ENCODE results near the gene SNX12. TPM values are rescaled to one million over a fixed set of nuclear protein-coding genes. Genes with fewer than 3 reads are reported as not detected.
"Not testable (repeated sequence)": the region's sequence is repeated elsewhere in the genome, so short reads cannot be mapped to it uniquely, and the experiment has no call there.

Gene SNX12
- total RNA-seq, 2 donors from 2014 or later: 37.5 to 43.8 TPM

DNA sequence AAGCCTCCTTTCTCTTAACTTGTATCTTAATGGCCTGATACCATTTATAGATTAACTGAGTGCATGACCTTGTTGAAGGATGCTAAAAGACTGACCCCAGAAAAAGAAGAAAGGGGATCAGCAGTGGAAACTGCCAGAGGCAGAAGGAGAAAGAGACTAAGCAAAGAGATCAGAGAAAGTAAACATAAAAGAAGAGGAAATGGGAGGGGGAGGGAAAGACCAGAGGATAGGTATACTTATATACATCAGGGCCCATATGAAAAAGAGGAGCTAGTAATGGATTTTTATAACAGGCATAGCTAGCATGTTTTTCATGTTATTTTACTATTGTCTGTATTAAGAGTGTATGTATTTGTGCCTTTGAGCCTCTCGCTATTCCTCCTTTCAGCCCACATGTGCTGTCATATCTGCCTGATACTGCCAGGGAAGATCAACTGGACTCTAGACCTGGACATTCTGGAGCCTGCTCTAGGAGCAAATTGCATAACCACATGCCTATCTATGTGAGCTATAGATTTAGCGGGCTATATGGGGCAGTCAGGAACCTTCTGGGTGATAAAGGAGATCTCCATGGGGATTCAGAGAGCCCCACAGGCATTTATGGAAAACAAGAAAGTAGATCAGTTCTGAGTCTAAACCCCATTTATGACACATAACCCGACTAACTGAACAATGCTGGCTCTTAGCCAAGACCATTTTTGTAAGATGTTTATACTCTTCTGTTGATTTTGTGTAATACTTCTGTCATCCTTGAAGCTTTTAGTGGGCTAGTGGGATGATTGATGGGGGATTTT lies 13.4 kb upstream of the SNX12 start:
- Mint-ChIP-seq H3K4me1 (ENCODE audit: low read depth) (peaks cover 12% of the 10 kb centered on the region), H3K27me3 (ENCODE audit: low read depth) (peaks cover under 1% of the 10 kb centered on the region), H3K9me3 (no peaks in the 10 kb centered on the region), H3K4me3 (no peak overlapping the region), H3K36me3 (ENCODE audit: insufficient read depth in 2 of 2) (no peaks in the 10 kb centered on the region), H3K27ac (peak overlapping the region; percentile 81)
- DNase-seq: no peak
- peak in 1 of 2 donors; percentile 74 for ATAC-seq (replicated peaks in 1 of 2)

DNA sequence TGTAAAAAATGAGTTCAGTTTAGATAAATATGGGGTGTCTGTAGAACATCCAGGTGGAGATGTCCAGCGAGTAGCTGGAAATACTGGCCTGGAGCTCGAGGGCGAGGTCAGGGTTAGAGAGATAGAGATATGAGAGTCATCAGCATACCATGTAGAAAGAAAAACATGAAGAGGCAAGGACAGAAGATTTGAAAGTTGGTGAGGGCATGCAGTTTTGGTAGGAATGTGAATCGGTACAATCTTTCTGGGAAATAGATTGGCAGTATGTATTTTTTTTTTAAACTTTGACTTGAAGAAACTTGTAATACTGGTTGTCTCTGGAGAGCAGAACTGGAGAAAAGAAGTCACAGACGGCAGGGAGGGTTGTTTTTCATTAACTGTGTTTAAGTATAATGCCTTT lies 2.4 kb upstream of the SNX12 start:
- DNase-seq (no peak), ATAC-seq (replicated peaks in 1 of 2) (no peak)
- peaks cover 2 to 4% of the 10 kb centered on the region in 2 donors for H3K36me3 Mint-ChIP-seq (ENCODE audit: insufficient read depth in 2 of 2)
- no peak overlapping the region for H3K27ac Mint-ChIP-seq
- peaks cover 23% of the 10 kb centered on the region for H3K27me3 Mint-ChIP-seq (ENCODE audit: low read depth)
- H3K4me3 Mint-ChIP-seq: no peak overlapping the region
- peaks cover 10% of the 10 kb centered on the region for H3K4me1 Mint-ChIP-seq (ENCODE audit: low read depth)
- H3K9me3 Mint-ChIP-seq: no peaks in the 10 kb centered on the region

DNA sequence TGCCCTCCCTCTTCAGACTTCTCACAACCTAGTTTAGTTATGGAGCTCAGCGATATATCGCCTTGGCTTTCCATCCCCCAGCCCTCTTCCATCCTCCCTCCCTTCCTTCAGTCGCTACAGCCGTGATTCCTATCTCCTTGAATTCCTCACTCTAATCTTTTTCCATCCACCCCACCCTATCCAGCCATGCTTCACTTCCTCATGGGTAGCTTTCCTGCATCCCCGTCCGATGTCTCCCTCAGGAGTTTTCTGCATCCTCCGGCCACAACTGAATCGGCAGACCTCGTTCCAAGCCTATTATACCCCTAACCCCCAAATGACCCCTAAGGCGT lies 456 bp downstream of the SNX12 start:
- H3K27me3 Mint-ChIP-seq (ENCODE audit: low read depth): peaks cover 25% of the 10 kb centered on the region
- H3K27ac Mint-ChIP-seq: peak overlapping the region; percentile 92

DNA sequence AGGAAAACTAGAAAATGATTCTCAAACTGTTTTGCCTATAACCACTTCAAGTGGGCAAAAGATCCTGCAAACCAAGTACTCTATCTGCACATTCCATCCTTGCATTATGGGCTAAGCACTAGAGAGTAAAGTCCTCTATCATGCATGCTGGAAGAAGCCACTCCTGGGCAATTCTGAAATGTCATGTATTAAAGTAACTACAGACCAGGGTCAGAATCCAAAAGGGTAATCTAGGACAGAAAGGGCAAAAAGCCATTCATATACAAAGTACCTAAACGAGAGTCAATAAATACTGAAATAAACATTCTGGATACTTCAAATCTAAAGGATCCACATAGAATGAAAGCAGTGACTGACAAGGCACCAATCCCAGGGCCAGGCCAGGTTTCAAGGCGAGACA lies 1.0 kb downstream of the SNX12 start:
- ATAC-seq (replicated peaks in 1 of 2): no peak
- Mint-ChIP-seq H3K4me1 (ENCODE audit: low read depth) (peaks cover 10% of the 10 kb centered on the region), H3K27ac (peak overlapping the region; percentile 92), H3K36me3 (ENCODE audit: insufficient read depth in 2 of 2) (peaks cover 4 to 11% of the 10 kb centered on the region in 2 donors), H3K27me3 (ENCODE audit: low read depth) (peaks cover 25% of the 10 kb centered on the region), H3K4me3 (peak overlapping the region; percentile 91), H3K9me3 (no peaks in the 10 kb centered on the region)
- no peak for DNase-seq

More for the DNA sequence above, 456 bp downstream of the SNX12 start:
- Mint-ChIP-seq H3K36me3 (ENCODE audit: insufficient read depth in 2 of 2) (peaks cover 2 to 10% of the 10 kb centered on the region in 2 donors), H3K9me3 (no peaks in the 10 kb centered on the region), H3K4me3 (peak overlapping the region; percentile 91), H3K4me1 (ENCODE audit: low read depth) (peaks cover 10% of the 10 kb centered on the region)
- ATAC-seq (replicated peaks in 1 of 2): no peak
- no peak for DNase-seq

GRCh38 chrX:71060127-71060526 lies 8.0 kb downstream of the SNX12 start:
- ATAC-seq (replicated peaks in 1 of 2): peak; percentile 40 to 54
- no peak for DNase-seq
- peaks cover 5 to 9% of the 10 kb centered on the region in 2 donors for H3K36me3 Mint-ChIP-seq (ENCODE audit: insufficient read depth in 2 of 2)
- H3K27me3 Mint-ChIP-seq (ENCODE audit: low read depth): peaks cover 9% of the 10 kb centered on the region
- no peaks in the 10 kb centered on the region for H3K9me3 Mint-ChIP-seq
- no peak overlapping the region for H3K4me3 Mint-ChIP-seq
- no peak overlapping the region for H3K27ac Mint-ChIP-seq
- H3K4me1 Mint-ChIP-seq (ENCODE audit: low read depth): peaks cover 21% of the 10 kb centered on the region

DNA sequence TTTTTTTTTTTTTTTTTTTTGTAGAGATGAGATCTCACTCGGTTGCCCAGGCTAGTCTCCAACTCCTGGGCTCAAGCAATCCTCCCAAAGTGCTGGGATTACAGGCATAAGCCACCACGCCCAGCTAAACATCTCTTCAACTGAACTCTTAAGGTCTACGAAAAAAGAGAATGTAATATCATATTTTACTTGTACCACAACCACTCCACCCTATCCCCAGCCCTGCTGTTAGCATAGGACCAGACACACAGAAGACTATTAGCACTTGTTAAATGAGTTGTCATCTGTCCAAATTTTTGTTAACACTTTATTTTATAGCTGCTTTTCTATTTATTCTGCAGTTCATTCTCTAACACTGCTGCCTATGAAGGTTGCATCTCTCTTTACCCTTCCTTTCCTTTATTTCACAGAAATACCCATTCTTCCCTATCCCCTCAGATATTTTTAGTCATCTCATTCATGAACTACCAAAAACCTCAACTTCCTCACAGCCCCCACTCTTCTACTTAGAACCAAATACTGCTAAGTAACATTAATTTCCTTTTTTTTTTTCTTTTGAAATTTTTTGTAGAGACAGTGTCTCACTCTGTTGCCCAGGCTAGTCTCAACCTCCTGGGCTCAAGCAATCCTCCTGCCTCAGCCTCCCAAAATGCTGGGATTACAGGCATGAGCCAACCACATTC lies 10.1 kb downstream of the SNX12 start:
- ATAC-seq (replicated peaks in 1 of 2): no peak
- Mint-ChIP-seq H3K27me3 (ENCODE audit: low read depth) (no peaks in the 10 kb centered on the region), H3K9me3 (no peaks in the 10 kb centered on the region), H3K4me3 (no peak overlapping the region), H3K27ac (peak overlapping the region; percentile 76), H3K4me1 (ENCODE audit: low read depth) (peaks cover 21% of the 10 kb centered on the region), H3K36me3 (ENCODE audit: insufficient read depth in 2 of 2) (peaks cover 5 to 8% of the 10 kb centered on the region in 2 donors)
- no peak for DNase-seq

GRCh38 chrX:71056867-71057266 lies 11.3 kb downstream of the SNX12 start:
- Mint-ChIP-seq H3K9me3 (no peaks in the 10 kb centered on the region), H3K4me3 (no peak overlapping the region), H3K27ac (no peak overlapping the region), H3K27me3 (ENCODE audit: low read depth) (no peaks in the 10 kb centered on the region), H3K4me1 (ENCODE audit: low read depth) (peaks cover 21% of the 10 kb centered on the region), H3K36me3 (ENCODE audit: insufficient read depth in 2 of 2) (peaks cover 3 to 4% of the 10 kb centered on the region in 2 donors)
- ATAC-seq (replicated peaks in 1 of 2): no peak
- no peak for DNase-seq

- Mint-ChIP-seq H3K27ac (no peak overlapping the region), H3K4me3 (peak overlapping the region; percentile 24 to 65), H3K27me3 (ENCODE audit: low read depth) (no peaks in the 10 kb centered on the region), H3K36me3 (ENCODE audit: insufficient read depth in 2 of 2) (peaks cover 0 to 4% of the 10 kb centered on the region in 2 donors), H3K9me3 (no peaks in the 10 kb centered on the region), H3K4me1 (ENCODE audit: low read depth) (peaks cover 9% of the 10 kb centered on the region)
- ATAC-seq (replicated peaks in 1 of 2): peak; percentile 39 to 75
- peak in 1 of 2 donors; percentile 4 for DNase-seq
Measured at GRCh38 chrX:71053217-71053621, 14.9 kb downstream of the SNX12 start.

DNA sequence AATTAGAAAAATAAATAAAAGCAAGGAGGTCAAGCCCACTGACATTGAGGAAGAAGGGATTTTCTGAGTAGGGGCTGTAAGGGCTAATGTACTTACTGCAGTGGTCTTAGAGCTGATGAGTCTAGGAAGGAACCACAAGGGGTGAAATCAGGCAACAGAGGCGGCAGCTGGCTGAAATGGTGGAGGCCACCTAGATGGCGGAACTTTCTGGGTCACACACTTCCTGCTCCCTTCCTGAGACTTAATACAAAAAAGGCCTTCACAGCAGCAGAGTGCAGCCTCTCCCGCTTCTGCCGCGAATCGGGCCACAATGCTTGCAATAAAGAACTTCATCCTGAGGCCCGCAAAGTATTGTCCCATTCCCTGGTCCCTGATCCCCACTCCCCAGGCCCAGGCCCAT lies 15.4 kb downstream of the SNX12 start:
- Mint-ChIP-seq H3K9me3 (no peaks in the 10 kb centered on the region), H3K27ac (no peak overlapping the region), H3K36me3 (ENCODE audit: insufficient read depth in 2 of 2) (peaks cover 0 to 2% of the 10 kb centered on the region in 2 donors), H3K4me3 (peak overlapping the region; percentile 27 to 65), H3K4me1 (ENCODE audit: low read depth) (peaks cover 5% of the 10 kb centered on the region), H3K27me3 (ENCODE audit: low read depth) (no peaks in the 10 kb centered on the region)
- DNase-seq (no peak), ATAC-seq (replicated peaks in 1 of 2) (no peak)

DNA sequence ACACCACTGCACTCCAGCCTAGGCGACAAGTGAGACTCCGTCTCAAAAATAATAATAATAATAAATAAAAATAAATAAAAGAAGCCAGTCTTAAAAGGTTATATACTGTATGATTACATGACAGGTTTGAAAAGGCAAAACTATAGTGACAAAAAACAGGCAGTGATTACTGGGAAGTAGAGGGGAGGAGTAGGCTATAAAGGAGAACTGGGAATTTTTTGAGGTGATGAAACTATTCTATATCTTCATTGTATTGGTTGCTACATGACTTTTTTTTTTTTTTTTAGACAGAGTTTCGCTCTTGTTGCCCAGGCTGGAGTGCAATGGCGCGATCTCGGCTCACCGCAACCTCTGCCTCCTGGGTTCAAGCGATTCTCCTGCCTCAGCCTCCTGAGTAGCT lies 20.2 kb downstream of the SNX12 start:
- not testable (repeated sequence) for H3K4me1 Mint-ChIP-seq (ENCODE audit: low read depth); H3K4me3 Mint-ChIP-seq; H3K36me3 Mint-ChIP-seq (ENCODE audit: insufficient read depth in 2 of 2); DNase-seq; H3K27me3 Mint-ChIP-seq (ENCODE audit: low read depth); H3K9me3 Mint-ChIP-seq; ATAC-seq (replicated peaks in 1 of 2); H3K27ac Mint-ChIP-seq

GRCh38 chrX:71017396-71017939 lies 50.7 kb downstream of the SNX12 start:
- Mint-ChIP-seq H3K27ac (peak overlapping the region; percentile 72), H3K9me3 (no peaks in the 10 kb centered on the region), H3K4me1 (ENCODE audit: low read depth) (no peaks in the 10 kb centered on the region), H3K36me3 (ENCODE audit: insufficient read depth in 2 of 2) (no peaks in the 10 kb centered on the region), H3K4me3 (no peak overlapping the region), H3K27me3 (ENCODE audit: low read depth) (peaks cover 6% of the 10 kb centered on the region)
- no peak for DNase-seq
- ATAC-seq (replicated peaks in 1 of 2): no peak
